ENCODE measurements around the gene BMP6.

BMP6 gene

GRCh38 chr6:7832904-7833750, 107.2 kb downstream of the BMP6 start:
- no peak for DNase-seq

- no peak for DNase-seq
Observed at GRCh38 chr6:7833751-7834070, 107.8 kb downstream of the BMP6 start.

GRCh38 chr6:7836371-7837026, 110.6 kb downstream of the BMP6 start:
- no peak for DNase-seq

GRCh38 chr6:7841781-7842468, 116.0 kb downstream of the BMP6 start:
- DNase-seq, result no peak

GRCh38 chr6:7846966-7847818, 121.3 kb downstream of the BMP6 start:
- DNase-seq, result no peak

- no peak for DNase-seq
Observed at GRCh38 chr6:7848229-7848628, 122.3 kb downstream of the BMP6 start.

- no peak for DNase-seq
Observed at GRCh38 chr6:7851780-7852179, 125.9 kb downstream of the BMP6 start.

GRCh38 chr6:7859591-7859990, 133.7 kb downstream of the BMP6 start:
- DNase-seq, result no peak

GRCh38 chr6:7865781-7866180, 139.9 kb downstream of the BMP6 start:
- DNase-seq, result no peak

GRCh38 chr6:7866526-7866925, 140.6 kb downstream of the BMP6 start:
- no peak for DNase-seq

- DNase-seq, result no peak
Observed at GRCh38 chr6:7868926-7869325, 143.0 kb downstream of the BMP6 start.

GRCh38 chr6:7878401-7878964, 152.6 kb downstream of the BMP6 start:
- DNase-seq, result no peak

GRCh38 chr6:7879043-7879442, 153.1 kb downstream of the BMP6 start:
- no peak for DNase-seq

- no peak for DNase-seq
Observed at GRCh38 chr6:7879579-7879978, 153.7 kb downstream of the BMP6 start.

GRCh38 chr6:7879980-7880717, 154.2 kb downstream of the BMP6 start:
- DNase-seq, result no peak

- no peak for DNase-seq
Observed at GRCh38 chr6:7880718-7881107, 154.8 kb downstream of the BMP6 start.

- no peak for DNase-seq
Observed at GRCh38 chr6:7881765-7882500, 156.0 kb downstream of the BMP6 start.

- DNase-seq, result no peak
Observed at GRCh38 chr6:7882505-7883257, 156.8 kb downstream of the BMP6 start.

GRCh38 chr6:7883381-7883780, 157.5 kb downstream of the BMP6 start:
- DNase-seq, result no peak

GRCh38 chr6:7886132-7886531, 160.2 kb downstream of the BMP6 start:
- no peak for DNase-seq
